HG03139 (cell line): ENCODE measurements around the gene PNPLA2.

Experiments
- ATAC-seq: cut with Tn5 transposase; IDR thresholded peaks from one replicate; pipeline ENCODE4 v1.9.1; 2021; ENCODE audit not compliant: unreplicated experiment

Gene PNPLA2

DNA sequence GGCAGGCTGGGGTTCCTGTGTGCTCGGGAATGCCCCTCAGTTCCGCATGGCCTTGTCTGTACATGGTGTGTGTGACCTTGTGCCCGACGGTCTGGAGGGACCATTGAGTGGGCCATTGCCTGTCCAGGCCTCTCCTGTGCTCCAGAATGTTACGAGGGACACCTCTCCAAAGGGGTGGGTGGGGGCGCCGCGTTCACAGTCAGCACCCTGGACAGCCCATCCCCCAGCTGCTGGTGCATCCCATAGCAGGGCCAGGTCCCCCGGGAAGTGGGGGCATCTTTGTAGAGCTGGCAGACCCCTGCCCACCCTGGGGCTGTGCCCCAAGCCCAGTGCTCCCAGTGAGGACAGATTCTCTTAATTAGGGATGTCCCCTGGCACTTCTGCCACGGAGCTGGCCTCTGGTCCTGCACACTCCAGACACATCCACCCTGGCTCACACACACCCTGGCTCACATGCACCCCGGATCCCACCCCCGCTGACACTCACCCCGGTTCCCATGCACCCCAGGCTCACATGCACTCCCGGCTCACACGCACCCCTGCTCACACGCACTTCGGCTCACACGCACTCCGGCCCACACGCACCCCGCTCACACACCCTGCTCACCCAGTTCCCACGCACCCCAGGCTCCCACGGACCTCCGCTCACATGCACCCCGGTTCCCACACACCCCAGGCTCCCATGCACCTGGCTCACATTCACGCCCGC lies 39.5 kb downstream of the PNPLA2 start:
- no peak for ATAC-seq

DNA sequence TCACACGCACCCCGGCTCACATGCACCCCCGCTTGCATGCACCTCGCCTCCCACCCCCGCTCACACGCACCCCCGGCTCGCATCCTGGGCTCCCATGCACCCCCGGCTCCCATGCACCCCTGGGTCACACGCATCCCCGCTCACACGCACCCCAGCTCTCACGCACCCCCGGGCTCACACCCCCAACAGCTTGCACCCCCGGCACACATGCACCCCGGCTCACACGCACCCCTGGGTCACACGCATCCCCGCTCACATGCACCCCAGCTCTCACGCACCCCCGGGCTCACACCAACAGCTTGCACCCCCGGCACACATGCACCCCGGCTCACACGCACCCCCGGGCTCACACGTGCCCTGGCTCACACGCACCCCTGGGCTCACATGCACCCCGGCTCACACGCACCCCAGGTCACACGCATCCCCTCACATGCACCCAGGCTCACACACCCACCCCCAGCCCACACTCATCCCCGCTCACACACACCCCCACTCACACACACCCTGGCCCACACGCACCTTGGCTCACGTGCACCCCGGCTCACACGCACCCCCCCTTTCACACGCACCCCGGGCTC lies 40.1 kb downstream of the PNPLA2 start:
- no peak for ATAC-seq

DNA sequence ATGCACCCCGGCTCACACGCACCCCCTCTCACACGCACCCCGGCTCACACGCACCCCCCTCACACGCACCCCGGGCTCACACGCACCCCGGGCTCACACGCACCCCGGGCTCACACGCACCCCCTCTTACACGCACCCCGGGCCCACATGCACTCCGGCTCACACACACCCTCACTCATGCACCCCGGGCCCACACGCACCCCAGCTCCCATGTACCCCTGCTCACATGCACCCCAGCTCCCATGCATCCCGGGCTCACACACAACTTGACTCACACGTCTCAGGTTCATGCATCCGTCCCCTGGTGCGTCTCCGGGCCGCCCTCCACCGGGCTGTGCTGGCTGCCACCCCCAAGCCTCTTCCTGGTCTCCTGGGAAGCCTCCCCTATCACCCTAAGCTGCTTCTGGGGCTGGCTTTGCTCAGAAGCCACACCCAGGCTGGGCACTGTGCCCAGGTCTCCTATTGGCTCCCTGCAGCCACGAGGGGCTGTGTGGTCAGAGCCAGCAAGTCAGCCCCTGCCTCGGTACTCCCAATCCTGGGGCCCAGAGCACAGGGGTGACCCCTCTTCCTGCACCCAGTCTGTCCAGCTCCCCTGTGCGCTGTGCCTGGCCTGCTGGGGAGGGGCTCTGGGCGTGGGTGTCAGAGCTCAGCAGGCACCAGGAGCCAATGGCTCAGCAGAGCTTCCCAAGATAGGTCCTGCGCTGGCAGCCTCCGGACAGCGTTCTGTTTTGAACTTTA lies 40.8 kb downstream of the PNPLA2 start:
- ATAC-seq, result no peak

DNA sequence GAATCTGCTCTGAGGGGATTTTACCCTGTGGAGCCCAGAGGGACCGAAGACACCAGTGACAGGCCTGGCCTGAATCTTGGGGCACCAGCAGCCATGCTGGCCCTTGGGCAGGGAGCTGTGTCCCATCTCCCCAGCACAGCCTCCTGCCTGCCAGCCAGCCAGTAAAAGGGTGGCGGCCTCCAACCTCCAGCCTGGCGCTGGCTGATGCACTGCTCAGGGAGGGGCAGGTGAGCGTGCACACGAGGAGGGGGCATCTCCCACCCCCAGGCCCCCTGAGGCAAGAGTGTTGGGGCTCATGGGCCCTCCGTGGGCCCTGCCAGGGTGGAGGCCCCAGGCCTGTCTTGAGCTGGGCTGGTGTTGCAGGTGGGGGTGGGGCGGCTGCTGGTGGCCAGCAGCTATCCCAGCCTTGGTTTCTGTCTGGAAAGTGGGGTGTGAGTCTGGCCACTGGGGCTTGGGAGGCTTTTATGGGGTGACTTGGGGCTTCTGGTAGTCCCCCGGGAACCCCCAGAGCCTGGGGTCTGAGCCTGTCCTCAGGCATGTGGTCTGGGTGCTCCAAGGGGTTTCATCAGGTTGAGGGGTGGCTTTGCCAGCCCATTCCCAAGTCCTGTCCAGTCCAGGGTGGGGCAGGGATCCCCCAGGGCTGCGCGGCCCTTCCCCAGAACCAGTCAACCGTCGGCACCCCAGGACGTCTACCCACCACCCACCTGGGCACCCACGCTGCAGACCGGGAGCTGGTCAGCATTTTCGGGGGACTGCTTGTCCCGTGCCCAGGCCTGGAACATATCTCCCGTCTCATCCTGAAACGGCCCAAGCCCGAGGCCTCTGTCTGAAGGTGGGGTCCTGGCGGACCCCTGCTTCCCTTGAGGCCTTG lies 41.8 kb downstream of the PNPLA2 start:
- no peak for ATAC-seq

DNA sequence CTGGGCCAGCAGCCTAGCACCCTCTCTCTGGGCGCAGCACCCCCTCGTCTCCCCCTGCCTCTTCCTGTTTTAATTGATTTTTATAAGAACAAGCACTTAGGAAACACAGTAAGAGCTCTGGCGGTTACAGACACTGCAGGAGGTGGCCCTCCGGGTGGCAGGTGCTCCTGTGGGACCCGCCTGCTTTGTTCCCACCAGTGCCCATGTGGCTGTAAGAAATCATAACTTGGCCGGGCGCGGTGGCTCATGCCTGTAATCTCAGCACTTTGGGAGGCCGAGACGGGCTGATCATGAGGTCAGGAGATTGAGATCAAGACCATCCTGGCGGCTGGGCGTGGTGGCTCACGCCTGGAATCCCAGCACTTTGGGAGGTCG lies 42.4 kb downstream of the PNPLA2 start:
- no peak for ATAC-seq

DNA sequence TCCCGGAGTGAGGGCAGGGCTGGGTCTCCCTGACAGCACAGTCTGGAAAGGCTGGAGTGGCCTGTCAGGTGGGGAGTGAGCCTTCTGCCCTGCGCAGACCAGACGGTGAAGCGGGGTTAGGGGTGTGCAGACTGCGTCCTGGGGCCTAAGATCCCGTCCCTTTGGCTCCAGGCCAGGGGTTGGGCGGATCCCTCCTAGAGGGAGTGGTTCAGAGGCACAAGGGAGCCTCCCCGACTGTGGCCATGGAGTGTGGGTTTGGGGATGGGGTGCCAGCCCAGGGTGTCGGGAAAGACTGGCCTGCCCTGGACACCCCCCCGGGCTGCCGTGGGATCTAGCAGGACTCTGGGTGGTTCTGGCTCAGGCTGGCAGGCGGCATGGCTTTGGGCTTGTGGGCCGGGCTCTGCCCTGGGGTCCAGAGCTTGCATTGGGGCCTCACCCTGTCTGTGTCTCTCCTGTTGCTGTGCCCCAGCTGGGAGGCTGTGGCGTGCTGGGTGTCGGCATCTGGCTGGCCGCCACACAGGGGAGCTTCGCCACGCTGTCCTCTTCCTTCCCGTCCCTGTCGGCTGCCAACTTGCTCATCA lies 43.5 kb downstream of the PNPLA2 start:
- no peak for ATAC-seq

DNA sequence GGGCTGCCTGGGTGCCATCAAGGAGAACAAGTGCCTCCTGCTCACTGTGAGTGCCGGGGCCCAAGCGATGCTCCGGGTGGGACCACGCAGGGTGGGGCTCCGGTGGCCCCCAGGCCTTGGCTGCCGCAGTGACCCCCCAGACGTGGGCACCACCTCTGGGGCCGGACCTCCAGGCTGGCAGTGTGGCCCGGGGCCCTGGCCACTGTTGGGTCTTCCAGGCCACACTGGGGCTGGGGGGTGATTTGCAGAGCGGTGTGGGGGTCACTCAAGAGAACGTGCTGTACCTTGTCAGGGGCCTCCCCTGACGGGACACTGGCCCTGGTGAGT lies 43.9 kb downstream of the PNPLA2 start:
- ATAC-seq, result no peak

DNA sequence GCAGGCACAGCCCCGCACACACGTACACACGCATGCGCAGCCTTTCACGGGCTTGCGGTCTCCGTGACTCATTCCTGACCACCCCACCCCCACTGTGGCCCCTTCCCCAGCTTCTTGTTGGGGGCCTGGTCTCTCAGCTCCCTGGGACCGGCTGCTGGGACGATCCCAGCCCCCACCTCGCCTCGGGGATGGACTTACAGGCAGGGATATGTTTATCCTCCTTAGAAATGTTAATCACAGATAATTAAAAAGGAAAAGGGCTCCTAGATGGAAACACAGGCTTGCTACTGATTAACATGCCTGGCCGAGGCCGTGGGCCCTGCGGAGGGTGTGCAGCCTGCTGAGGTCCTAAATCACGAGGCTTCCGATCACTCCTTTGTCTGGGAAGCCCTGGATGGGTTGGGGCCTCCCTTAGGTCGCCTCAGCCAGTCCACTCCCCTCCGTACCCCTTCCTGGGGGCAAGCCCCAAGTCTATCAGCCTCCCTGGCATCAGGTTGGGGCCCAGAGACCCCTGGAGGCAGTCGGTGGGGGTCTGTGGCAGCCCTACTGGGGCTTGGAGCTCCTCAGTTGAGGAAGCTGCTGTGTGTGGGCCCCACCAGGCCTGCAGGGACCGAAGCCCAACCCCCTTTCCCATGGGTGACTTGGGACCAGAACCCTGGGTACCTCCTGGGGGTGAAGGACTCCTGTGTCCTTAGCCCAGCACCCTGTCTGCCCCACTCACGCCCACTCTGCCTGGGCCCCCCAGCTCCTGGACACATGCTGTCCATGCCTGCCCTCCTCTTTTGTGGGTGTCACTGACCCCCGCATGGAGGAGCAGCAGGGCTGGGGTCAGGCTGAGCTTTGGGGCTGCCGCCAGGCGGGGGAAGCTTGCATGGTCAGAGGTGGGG lies 44.6 kb downstream of the PNPLA2 start:
- ATAC-seq, result no peak

DNA sequence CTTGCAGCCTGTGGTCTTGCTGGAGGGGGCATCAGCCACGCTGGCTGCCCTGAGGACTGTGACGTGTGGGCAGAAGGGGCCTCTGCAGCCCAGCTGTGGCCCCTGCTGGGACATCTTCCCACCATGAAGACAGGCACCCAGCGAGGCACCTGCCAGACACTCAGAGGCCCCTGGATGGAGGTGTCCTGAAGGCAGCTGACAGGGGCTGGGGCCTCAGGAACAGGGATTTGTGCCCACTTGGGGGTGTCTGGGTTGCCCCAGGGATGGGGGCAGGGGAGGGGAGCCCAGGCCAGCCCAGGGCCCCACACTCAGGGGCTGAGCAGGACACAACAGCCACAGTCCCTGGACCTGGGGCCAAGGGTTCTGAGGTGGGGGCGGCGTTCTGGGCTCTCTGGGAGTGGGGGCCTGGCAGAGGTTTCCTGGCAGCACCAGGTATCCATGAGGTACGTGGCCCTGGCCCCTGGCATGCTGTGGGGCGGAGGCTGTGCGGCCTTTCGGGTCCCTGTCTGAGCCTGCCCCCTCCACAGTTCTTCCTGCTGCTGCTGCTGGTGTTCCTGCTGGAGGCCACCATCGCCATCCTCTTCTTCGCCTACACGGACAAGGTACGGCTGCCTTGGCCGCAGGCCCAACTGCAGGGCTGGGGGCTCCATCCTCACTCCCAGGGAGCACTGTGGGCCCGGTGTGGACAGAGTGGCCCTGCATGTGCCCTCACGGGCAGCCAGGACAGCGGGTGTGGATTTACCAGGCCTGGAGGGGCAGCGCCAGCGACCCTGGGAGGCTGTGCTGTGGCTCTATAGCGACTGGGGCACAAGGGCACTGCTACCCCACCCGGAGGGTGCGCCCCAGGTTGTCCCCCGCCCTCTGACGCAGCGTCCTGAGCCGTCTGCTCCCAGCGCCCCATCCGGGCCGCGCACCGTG lies 45.5 kb downstream of the PNPLA2 start:
- no peak for ATAC-seq

DNA sequence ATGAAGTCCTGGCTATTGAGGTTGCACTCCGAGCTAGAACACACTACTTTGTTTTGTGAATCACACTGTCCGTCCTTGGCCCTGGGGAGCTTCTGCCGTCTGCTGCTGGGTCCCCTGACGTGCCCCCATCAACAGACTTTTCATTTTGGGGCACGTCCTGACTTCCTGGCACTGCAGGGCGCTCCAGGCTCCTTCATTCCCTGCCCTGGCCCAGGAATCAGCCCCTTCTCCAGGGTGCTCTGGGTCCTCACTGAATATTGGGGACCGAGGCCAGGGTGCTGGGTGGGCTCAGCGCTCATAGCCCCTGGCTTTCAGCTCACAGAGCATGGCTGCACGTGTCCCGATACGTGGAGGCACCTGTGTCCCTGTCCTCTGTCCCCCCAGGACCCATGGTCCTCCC lies 46.2 kb downstream of the PNPLA2 start:
- no peak for ATAC-seq

DNA sequence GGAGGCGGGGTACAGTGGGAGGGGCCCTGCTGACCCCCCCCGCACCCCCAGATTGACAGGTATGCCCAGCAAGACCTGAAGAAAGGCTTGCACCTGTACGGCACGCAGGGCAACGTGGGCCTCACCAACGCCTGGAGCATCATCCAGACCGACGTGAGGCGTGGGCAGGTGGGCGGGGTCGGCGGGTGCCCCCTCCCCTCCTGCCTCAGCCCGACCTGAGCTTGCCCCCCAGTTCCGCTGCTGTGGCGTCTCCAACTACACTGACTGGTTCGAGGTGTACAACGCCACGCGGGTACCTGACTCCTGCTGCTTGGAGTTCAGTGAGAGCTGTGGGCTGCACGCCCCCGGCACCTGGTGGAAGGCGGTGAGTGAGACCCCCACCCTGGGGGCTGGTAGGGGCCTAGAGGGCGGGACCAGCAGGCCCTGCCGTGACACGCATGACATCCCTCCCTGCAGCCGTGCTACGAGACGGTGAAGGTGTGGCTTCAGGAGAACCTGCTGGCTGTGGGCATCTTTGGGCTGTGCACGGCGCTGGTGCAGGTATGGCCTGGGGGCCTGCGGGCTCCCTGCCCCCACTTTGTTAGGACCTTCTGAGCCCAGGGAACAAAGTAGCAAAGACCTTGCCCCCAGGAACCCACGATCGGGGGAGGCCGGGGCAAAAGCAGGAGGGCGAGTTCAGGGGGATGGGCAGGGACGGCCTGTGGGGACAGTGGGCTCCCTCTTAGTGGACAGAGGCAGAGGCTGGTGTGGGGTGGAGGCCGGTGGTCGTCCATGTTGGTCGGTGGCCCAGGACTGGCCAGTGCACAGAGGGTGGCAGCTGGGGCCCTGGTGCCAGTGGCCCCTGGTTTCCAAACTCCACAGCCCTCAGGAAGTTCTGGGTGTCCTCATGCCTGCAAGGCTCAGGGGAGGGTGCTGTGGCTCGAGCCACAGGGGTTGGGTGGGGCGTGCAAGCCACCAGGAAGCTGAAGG lies 47.0 kb downstream of the PNPLA2 start:
- no peak for ATAC-seq

DNA sequence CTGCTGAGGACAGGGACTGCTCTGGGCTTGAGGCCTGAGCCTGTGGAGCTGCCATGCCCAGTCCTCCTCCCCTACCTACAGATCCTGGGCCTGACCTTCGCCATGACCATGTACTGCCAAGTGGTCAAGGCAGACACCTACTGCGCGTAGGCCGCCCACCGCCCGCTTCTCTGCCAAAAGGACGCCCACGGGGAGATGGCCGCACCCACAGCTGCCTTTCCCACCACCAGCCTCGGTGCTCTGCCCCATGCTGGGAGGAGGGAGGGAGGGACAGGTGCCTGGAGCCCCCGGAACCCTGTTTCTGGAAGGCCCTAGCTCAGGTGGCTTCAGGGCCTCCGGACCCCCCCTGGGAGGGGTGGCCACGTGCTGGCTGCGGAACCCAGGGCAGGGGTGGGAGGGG lies 47.8 kb downstream of the PNPLA2 start:
- ATAC-seq, result no peak

DNA sequence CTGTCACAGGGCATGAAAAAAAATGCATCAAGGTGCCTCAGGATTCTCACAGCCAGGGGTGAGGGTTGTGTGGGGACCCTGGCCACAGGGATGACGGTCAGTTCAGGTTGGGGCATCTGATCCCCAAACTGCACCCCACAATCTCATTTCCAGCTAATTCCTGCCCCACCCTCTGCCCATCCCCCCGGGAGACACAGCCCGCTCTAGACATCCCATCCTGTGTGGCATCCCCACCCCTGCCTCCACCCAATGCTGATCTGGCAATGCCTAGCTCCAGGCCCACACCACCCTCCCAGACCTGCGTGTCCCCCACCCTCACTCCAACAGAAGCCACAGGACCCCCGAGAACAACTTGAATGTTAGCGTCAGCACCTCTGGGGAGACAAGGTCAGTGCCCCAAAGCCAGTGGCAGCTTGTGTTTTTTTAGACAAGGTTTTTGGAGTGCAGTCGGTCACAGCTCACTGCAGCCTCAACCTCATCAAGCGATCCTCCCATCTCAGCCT lies 49.2 kb downstream of the PNPLA2 start:
- ATAC-seq, result no peak

DNA sequence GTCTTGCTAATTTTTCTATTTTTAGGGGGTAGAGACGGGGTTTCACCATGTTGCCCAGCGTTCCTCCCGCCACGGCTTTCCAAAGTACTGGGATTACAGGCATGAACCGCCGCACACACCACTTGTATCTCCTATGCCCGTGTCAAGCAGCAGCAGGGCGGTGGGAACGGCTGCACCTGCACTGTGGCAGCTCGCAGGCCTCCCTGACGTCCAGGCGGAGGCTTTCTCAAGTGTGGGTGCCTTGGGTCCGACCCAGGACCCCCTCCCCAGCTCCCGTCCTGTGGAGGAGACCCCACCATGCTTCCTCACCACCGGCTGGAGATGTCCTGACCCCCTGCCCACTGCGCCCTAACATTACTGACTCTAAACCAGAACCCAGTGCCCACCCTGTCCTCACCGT lies 49.7 kb downstream of the PNPLA2 start:
- no peak for ATAC-seq

DNA sequence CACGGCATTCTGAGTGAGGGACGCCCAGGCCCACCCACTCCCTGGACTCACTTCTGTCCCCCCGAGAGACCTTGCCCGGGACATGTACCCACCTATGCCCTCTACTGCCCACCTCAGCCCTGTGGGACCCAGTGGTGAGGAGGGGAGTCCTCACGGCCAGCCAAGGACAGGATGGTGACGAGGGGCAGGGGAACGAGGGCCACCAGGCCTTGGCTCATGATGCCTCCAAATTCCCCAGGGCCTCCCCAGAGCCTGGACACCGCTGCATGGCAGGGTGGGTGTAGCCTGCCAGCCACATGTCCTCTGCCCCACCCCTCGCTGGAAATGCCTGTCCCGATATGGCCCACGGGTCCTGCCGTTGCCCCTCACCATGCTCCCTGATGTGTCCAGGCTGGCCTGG lies 50.1 kb downstream of the PNPLA2 start:
- ATAC-seq, result no peak

DNA sequence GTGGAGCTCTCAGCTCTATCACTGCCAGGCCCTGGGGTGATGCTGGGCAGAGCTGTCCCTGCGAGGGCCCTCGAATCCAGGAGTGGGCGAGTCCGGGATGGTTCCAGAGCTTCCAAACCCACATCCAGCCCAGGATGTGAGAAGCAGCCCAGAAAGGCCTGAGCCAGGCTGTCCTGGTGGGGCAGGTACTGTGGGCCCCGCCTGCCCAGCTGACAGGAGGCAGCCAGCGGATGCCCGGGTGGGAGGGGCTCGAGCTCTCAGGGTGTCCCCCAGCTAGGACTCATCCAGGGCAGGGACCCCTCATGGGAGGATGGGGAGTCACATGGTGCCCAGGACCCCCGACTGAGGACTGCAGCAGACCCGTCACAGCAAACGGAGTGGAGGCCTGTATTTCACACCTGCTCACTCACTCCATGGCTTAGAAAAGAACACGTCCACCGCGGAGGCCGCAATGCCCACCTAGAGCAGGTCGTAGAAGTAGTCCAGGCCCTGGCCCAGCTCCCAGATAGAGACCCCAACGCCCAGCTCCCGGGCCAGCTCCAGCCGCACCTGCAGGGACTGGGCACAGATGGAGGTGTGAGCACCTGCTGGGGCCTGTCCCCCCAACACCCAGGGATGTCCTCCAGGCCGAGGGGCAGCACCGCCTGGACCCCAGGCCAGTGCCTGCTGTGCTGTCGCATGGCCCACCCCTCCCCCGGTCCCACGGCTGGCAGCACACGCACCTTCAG lies 50.8 kb downstream of the PNPLA2 start:
- ATAC-seq, result no peak

DNA sequence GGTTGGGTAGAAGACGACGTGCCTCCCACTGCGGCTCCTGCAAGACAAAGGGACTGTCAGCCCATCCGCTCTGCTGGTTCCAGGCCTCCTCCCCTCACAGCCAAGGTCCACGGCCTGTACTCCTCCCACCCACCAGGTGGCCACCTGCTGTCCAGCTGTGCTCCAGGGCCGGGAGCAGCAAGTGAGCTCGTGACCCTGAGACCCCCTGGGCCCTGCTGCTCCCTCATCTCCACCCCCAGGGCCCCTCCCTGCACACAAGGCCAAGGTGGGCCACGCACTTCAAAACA lies 51.4 kb downstream of the PNPLA2 start:
- ATAC-seq, result no peak
